Measurements from ENCODE around the gene EYA2. TPM values are rescaled to one million over a fixed set of nuclear protein-coding genes. Genes with fewer than 3 reads are reported as not detected.

EYA2 gene
- total RNA-seq, 1 experiment from 2014 or later = not detected

- no peaks in the 10 kb centered on the region for H3K4me1 ChIP-seq (ENCODE audit: insufficient read depth, low read length, poor library complexity, severe bottlenecking)
- peaks cover 25% of the 10 kb centered on the region for H3K27me3 ChIP-seq (replicated peaks; ENCODE audit: insufficient read depth, low read depth, low read length, poor library complexity)
- no peak overlapping the region for H3K4me3 ChIP-seq (ENCODE audit: low read depth, low read length, poor library complexity, severe bottlenecking)
- TF ChIP-seq EZH2 (IDR thresholded peaks at IDR 0.05; ENCODE audit: borderline replicate concordance, low read depth, low read length, poor library complexity, severe bottlenecking) = no peak
- BruUV-seq (replicated peaks) = no TSS peak
- H3K27ac ChIP-seq (ENCODE audit: low read depth, low read length, poor library complexity, severe bottlenecking) = no peak overlapping the region
- no peaks in the 10 kb centered on the region for H3K36me3 ChIP-seq (ENCODE audit: insufficient read depth, low read length, poor library complexity, severe bottlenecking)
- ChIA-PET CTCF (no interaction called here), POLR2A (ENCODE audit: low non-redundant PET) (no interaction called here)
- no peaks in the 10 kb centered on the region for H3K9me3 ChIP-seq (ENCODE audit: low read depth, low read length, poor library complexity, severe bottlenecking)
- intact Hi-C loops (cut with micrococcal nuclease; ENCODE audit: unreplicated experiment) = no loop called here
- peak; percentile 31 for DNase-seq (ENCODE audit: low spot score)
These were observed 157.4 kb downstream of the EYA2 start for GRCh38 chr20:47051936-47052526.

DNA sequence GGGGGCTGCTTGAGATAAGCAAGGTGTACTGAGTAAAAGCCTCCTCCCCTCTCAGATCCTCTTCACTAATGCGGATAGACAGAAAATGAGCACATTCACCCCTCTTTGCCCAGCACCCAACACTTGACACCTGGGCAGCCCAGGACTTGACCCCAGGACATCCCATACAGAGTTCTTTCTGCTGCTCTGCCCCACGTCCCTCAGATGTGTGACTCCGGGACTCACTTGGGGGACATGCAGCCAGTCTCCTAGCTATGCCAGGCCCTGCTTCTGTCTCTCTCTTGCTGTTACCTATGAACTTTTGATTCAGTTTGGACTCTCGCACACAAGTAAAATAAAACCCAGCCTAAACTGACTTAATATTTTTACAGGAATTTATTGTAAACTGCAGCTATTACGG, 159.9 kb downstream of the EYA2 start:
- no peak for DNase-seq (ENCODE audit: low spot score)
- Histone ChIP-seq H3K4me1 (ENCODE audit: insufficient read depth, low read length, poor library complexity, severe bottlenecking) (no peaks in the 10 kb centered on the region), H3K36me3 (ENCODE audit: insufficient read depth, low read length, poor library complexity, severe bottlenecking) (no peaks in the 10 kb centered on the region), H3K27me3 (replicated peaks; ENCODE audit: insufficient read depth, low read depth, low read length, poor library complexity) (peaks cover 25% of the 10 kb centered on the region), H3K4me3 (ENCODE audit: low read depth, low read length, poor library complexity, severe bottlenecking) (no peak overlapping the region), H3K27ac (ENCODE audit: low read depth, low read length, poor library complexity, severe bottlenecking) (no peak overlapping the region), H3K9me3 (ENCODE audit: low read depth, low read length, poor library complexity, severe bottlenecking) (no peaks in the 10 kb centered on the region)
- ChIA-PET POLR2A (ENCODE audit: low non-redundant PET) (no interaction called here), CTCF (no interaction called here)
- BruUV-seq (replicated peaks) = no TSS peak
- TF ChIP-seq, protein P1, sequence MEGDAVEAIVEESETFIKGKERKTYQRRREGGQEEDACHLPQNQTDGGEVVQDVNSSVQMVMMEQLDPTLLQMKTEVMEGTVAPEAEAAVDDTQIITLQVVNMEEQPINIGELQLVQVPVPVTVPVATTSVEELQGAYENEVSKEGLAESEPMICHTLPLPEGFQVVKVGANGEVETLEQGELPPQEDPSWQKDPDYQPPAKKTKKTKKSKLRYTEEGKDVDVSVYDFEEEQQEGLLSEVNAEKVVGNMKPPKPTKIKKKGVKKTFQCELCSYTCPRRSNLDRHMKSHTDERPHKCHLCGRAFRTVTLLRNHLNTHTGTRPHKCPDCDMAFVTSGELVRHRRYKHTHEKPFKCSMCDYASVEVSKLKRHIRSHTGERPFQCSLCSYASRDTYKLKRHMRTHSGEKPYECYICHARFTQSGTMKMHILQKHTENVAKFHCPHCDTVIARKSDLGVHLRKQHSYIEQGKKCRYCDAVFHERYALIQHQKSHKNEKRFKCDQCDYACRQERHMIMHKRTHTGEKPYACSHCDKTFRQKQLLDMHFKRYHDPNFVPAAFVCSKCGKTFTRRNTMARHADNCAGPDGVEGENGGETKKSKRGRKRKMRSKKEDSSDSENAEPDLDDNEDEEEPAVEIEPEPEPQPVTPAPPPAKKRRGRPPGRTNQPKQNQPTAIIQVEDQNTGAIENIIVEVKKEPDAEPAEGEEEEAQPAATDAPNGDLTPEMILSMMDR (conservative IDR thresholded peaks at IDR 0.05; ENCODE audit: low read depth, low read length) = no peak
- TF ChIP-seq EZH2 (IDR thresholded peaks at IDR 0.05; ENCODE audit: borderline replicate concordance, low read depth, low read length, poor library complexity, severe bottlenecking) = no peak
- intact Hi-C loops (cut with micrococcal nuclease; ENCODE audit: unreplicated experiment) = no loop called here

DNA sequence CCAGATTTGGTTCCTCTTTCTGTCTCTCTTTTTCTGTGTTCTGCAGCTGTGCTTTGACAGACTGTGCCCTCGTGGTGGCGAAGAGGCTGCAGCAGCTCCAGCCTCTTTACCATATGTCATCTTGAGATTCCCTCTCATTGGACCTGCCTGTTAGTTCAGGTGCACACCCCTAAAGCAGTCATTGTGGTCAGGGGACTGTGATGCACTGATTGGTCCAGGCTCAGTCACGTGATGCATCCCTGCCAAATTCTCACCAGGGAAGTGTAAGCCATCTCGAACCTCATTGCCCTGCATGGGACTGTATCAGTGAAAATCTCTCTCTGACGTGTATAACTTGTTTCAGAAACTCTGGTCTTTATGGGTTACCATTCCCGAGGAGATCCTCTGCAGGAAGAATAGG, 160.3 kb downstream of the EYA2 start:
- ChIA-PET POLR2A (ENCODE audit: low non-redundant PET) (no interaction called here), CTCF (no interaction called here)
- Histone ChIP-seq H3K36me3 (ENCODE audit: insufficient read depth, low read length, poor library complexity, severe bottlenecking) (no peaks in the 10 kb centered on the region), H3K4me1 (ENCODE audit: insufficient read depth, low read length, poor library complexity, severe bottlenecking) (no peaks in the 10 kb centered on the region), H3K4me3 (ENCODE audit: low read depth, low read length, poor library complexity, severe bottlenecking) (no peak overlapping the region), H3K27ac (ENCODE audit: low read depth, low read length, poor library complexity, severe bottlenecking) (no peak overlapping the region), H3K27me3 (replicated peaks; ENCODE audit: insufficient read depth, low read depth, low read length, poor library complexity) (peaks cover 21% of the 10 kb centered on the region), H3K9me3 (ENCODE audit: low read depth, low read length, poor library complexity, severe bottlenecking) (no peaks in the 10 kb centered on the region)
- BruUV-seq (replicated peaks) = no TSS peak
- TF ChIP-seq, protein P1 (conservative IDR thresholded peaks at IDR 0.05; ENCODE audit: low read depth, low read length) = no peak
- no peak for TF ChIP-seq EZH2 (IDR thresholded peaks at IDR 0.05; ENCODE audit: borderline replicate concordance, low read depth, low read length, poor library complexity, severe bottlenecking)
- intact Hi-C loops (cut with micrococcal nuclease; ENCODE audit: unreplicated experiment) = no loop called here
- DNase-seq (ENCODE audit: low spot score) = no peak

GRCh38 chr20:47055699-47056369, 161.2 kb downstream of the EYA2 start:
- Histone ChIP-seq H3K9me3 (ENCODE audit: low read depth, low read length, poor library complexity, severe bottlenecking) (no peaks in the 10 kb centered on the region), H3K27ac (ENCODE audit: low read depth, low read length, poor library complexity, severe bottlenecking) (no peak overlapping the region), H3K36me3 (ENCODE audit: insufficient read depth, low read length, poor library complexity, severe bottlenecking) (no peaks in the 10 kb centered on the region), H3K4me3 (ENCODE audit: low read depth, low read length, poor library complexity, severe bottlenecking) (no peak overlapping the region), H3K4me1 (ENCODE audit: insufficient read depth, low read length, poor library complexity, severe bottlenecking) (no peaks in the 10 kb centered on the region), H3K27me3 (replicated peaks; ENCODE audit: insufficient read depth, low read depth, low read length, poor library complexity) (peaks cover 19% of the 10 kb centered on the region)
- intact Hi-C loops (cut with micrococcal nuclease; ENCODE audit: unreplicated experiment) = no loop called here
- BruUV-seq (replicated peaks) = no TSS peak
- POLR2A ChIA-PET (ENCODE audit: low non-redundant PET) = no interaction called here
- CTCF ChIA-PET = no interaction called here
- no peak for DNase-seq (ENCODE audit: low spot score)
- no peak for TF ChIP-seq EZH2 (IDR thresholded peaks at IDR 0.05; ENCODE audit: borderline replicate concordance, low read depth, low read length, poor library complexity, severe bottlenecking)
- TF ChIP-seq, protein P1 (conservative IDR thresholded peaks at IDR 0.05; ENCODE audit: low read depth, low read length) = no peak

Data from A673 (cell line).